HG03108 (cell line): ENCODE results near the gene PYGB.
"Not testable (repeated sequence)": the region's sequence is repeated elsewhere in the genome, so short reads cannot be mapped to it uniquely, and the experiment has no call there.

Source experiments
- ATAC-seq: cut with Tn5 transposase; IDR thresholded peaks from one replicate; pipeline ENCODE4 v1.9.1; 2021; ENCODE audit warnings: moderate library complexity; ENCODE audit not compliant: unreplicated experiment

Gene PYGB

GRCh38 chr20:25247518-25247955 is 348 bp upstream of the PYGB start:
- ATAC-seq: peak; percentile 24

GRCh38 chr20:25248786-25249172 is 894 bp downstream of the PYGB start:
- ATAC-seq: no peak

- ATAC-seq: no peak
Observed at GRCh38 chr20:25249198-25249931, 1.5 kb downstream of the PYGB start.

- no peak for ATAC-seq
Observed at GRCh38 chr20:25250508-25250907, 2.6 kb downstream of the PYGB start.

- no peak for ATAC-seq
Observed at GRCh38 chr20:25251019-25251418, 3.1 kb downstream of the PYGB start.

GRCh38 chr20:25251558-25251957 is 3.7 kb downstream of the PYGB start:
- no peak for ATAC-seq

GRCh38 chr20:25252230-25252651 is 4.4 kb downstream of the PYGB start:
- no peak for ATAC-seq

GRCh38 chr20:25252686-25253421 is 5.0 kb downstream of the PYGB start:
- no peak for ATAC-seq

- ATAC-seq: no peak
Observed at GRCh38 chr20:25253606-25254275, 5.9 kb downstream of the PYGB start.

- ATAC-seq: no peak
Observed at GRCh38 chr20:25254571-25254970, 6.7 kb downstream of the PYGB start.

GRCh38 chr20:25254986-25255680 is 7.2 kb downstream of the PYGB start:
- ATAC-seq: no peak

- ATAC-seq: no peak
Observed at GRCh38 chr20:25256226-25256859, 8.5 kb downstream of the PYGB start.

GRCh38 chr20:25257130-25257529 is 9.2 kb downstream of the PYGB start:
- no peak for ATAC-seq

GRCh38 chr20:25257756-25258475 is 10.0 kb downstream of the PYGB start:
- ATAC-seq: no peak

- ATAC-seq: no peak
Observed at GRCh38 chr20:25258476-25258805, 10.6 kb downstream of the PYGB start.

- no peak for ATAC-seq
Observed at GRCh38 chr20:25258828-25259227, 10.9 kb downstream of the PYGB start.

- ATAC-seq: no peak
Observed at GRCh38 chr20:25259358-25259757, 11.5 kb downstream of the PYGB start.

GRCh38 chr20:25259788-25260254 is 11.9 kb downstream of the PYGB start:
- ATAC-seq: no peak

GRCh38 chr20:25260770-25261437 is 13.0 kb downstream of the PYGB start:
- ATAC-seq: not testable (repeated sequence)
